B cell (primary cell): ENCODE data around the gene B3GNT7. TPM values are rescaled to one million over a fixed set of nuclear protein-coding genes. Genes with fewer than 3 reads are reported as not detected.

ENCODE experiments used
- ATAC-seq: fragments of 200-7000 bp; cut with Tn5 transposase; one replicate; pipeline ENCODE4 v1.10.0; 2021; ENCODE audit warnings: low read depth, mild to moderate bottlenecking, moderate number of reproducible peaks, moderate library complexity
- CTCF ChIA-PET: fragments of 350-600 bp; sonication (Branson Sonifier 250); formaldehyde crosslinking; loops from one replicate; lab custom pipeline; 2021; ENCODE audit warnings: antibody characterized with exemption, inconsistent platforms; lab: Charles Lee
- POLR2A ChIA-PET: fragments of 350-600 bp; sonication (Branson Sonifier 250); formaldehyde crosslinking; loops from one replicate; lab custom pipeline; 2021; ENCODE audit warnings: antibody characterized with exemption; lab: Charles Lee
- DNase-seq: peaks from one replicate; pipeline ENCODE4 v3.0.0; 2013
- H2AFZ ChIP-seq: 2 replicates; pipeline ENCODE4 v1.6.1; 2012; ENCODE audit warnings: mild to moderate bottlenecking, low read depth, low read length; ENCODE audit not compliant: insufficient read depth, poor library complexity, severe bottlenecking
- H3K27ac ChIP-seq, 2 donors: 1 replicate in 1 of 2; 2 replicates in 1 of 2; pipeline ENCODE4 v1.5.1; 2012 to 2013; ENCODE audit warnings: low read length in 2 of 2, mild to moderate bottlenecking in 2 of 2, moderate library complexity in 1 of 2
- H3K27me3 ChIP-seq, 4 experiments: fragments of 200-600 bp in 1 of 4; sonication (generic) in 1 of 4; replicated peaks in 1 of 4; 1 replicate in 2 of 4; 2 replicates in 2 of 4; pipeline versions ENCODE4 v1.6.1 to v1.7.0; 2013 to 2016; ENCODE audit warnings: low read length in 3 of 4, mild to moderate bottlenecking in 2 of 4, mixed read lengths in 1 of 4, moderate library complexity in 1 of 4; ENCODE audit not compliant: insufficient read depth in 4 of 4, control insufficient read depth in 3 of 4; ENCODE audit errors: control extremely low read depth in 1 of 4
- H3K36me3 ChIP-seq, 2 experiments: replicated peaks in 1 of 2; 1 replicate in 1 of 2; 2 replicates in 1 of 2; pipeline versions ENCODE4 v1.6.1 to v1.7.1; 2013; ENCODE audit warnings: low read length in 1 of 2; ENCODE audit not compliant: insufficient read depth in 2 of 2, control insufficient read depth in 1 of 2; ENCODE audit errors: control extremely low read depth in 1 of 2, extremely low read depth in 1 of 2
- H3K4me1 ChIP-seq, 2 donors: fragments of 200-600 bp in 1 of 2; sonication (generic) in 1 of 2; 1 replicate in 1 of 2; 2 replicates in 1 of 2; pipeline versions ENCODE4 v1.5.1 to v1.6.1; 2013 to 2017; ENCODE audit warnings: low read length in 2 of 2; ENCODE audit not compliant: control insufficient read depth in 2 of 2, insufficient read depth in 2 of 2
- H3K4me2 ChIP-seq: replicated peaks from 2 replicates; pipeline ENCODE3; 2012; ENCODE audit warnings: mild to moderate bottlenecking, low read depth, low read length; ENCODE audit not compliant: poor library complexity, severe bottlenecking
- H3K4me3 ChIP-seq, 5 experiments: fragments of 200-600 bp in 1 of 5; sonication (generic) in 1 of 5; 1 replicate in 3 of 5; 2 replicates in 2 of 5; pipeline versions ENCODE4 v1.5.1 to v1.7.0; 2011 to 2016; ENCODE audit warnings: low read length in 4 of 5, mild to moderate bottlenecking in 4 of 5, low read depth in 2 of 5, control low read depth in 1 of 5, moderate library complexity in 1 of 5; ENCODE audit not compliant: insufficient read depth in 1 of 5; ENCODE audit errors: control extremely low read depth in 1 of 5, extremely low read depth in 1 of 5
- H3K79me2 ChIP-seq: fragments of 200-600 bp; sonication (generic); one replicate; pipeline ENCODE4 v1.6.0; 2016; ENCODE audit warnings: low read length; ENCODE audit not compliant: control insufficient read depth, insufficient read depth
- H3K9ac ChIP-seq: fragments of 200-600 bp; sonication (generic); 2 replicates; pipeline ENCODE4 v1.6.1; 2017; ENCODE audit warnings: mild to moderate bottlenecking, low read length, moderate library complexity
- H3K9me3 ChIP-seq, 3 donors: one replicate each; pipeline versions ENCODE4 v1.6.1 to v1.7.1; 2013; ENCODE audit warnings: low read length in 2 of 3; ENCODE audit not compliant: control insufficient read depth in 2 of 3, insufficient read depth in 1 of 3; ENCODE audit errors: control extremely low read depth in 1 of 3
- H4K20me1 ChIP-seq: 2 replicates; pipeline ENCODE4 v1.6.0; 2012; ENCODE audit warnings: mild to moderate bottlenecking, low read length; ENCODE audit not compliant: insufficient read depth, control insufficient read depth, poor library complexity, severe bottlenecking
- H3K27ac Mint-ChIP-seq: one replicate; pipeline ENCODE4 v1.8.0; 2021; ENCODE audit warnings: mixed read lengths
- H3K27me3 Mint-ChIP-seq: one replicate; pipeline ENCODE4 v1.8.0; 2021; ENCODE audit warnings: mixed read lengths
- H3K4me1 Mint-ChIP-seq: one replicate; pipeline ENCODE4 v1.8.0; 2021; ENCODE audit warnings: mixed read lengths
- H3K4me3 Mint-ChIP-seq: one replicate; pipeline ENCODE4 v1.8.0; 2021; ENCODE audit warnings: mixed read lengths
- H3K9me3 Mint-ChIP-seq: one replicate; pipeline ENCODE4 v1.8.0; 2022; ENCODE audit warnings: mixed read lengths; ENCODE audit not compliant: insufficient read depth
- EZH2 ChIP-seq: IDR thresholded peaks from 2 replicates; pipeline ENCODE4 v1.6.1; 2012; ENCODE audit warnings: borderline replicate concordance, low read depth, mild to moderate bottlenecking, moderate library complexity, low read length; ENCODE audit not compliant: insufficient read depth, poor library complexity, severe bottlenecking
- WGBS: methylation state at CpG from one replicate; pipeline ENCODE4 v1.1.5; 2013; ENCODE audit warnings: missing lambda C conversion rate; ENCODE audit not compliant: insufficient coverage; 5-methylcytosine and 5-hydroxymethylcytosine counted together
- intact Hi-C: fragments of 100-400 bp; cut with micrococcal nuclease; formaldehyde crosslinking; loops from one replicate; pipeline ENCODE4 v1.10.0; 2022
- polyA plus RNA-seq: library from polyadenylated mRNA; depleted of rRNA; stranded (reverse); fragments of >200 nt; gene quantifications from 2 replicates; pipeline ENCODE4 v1.2.3, GENCODE V29; 2012
- small RNA-seq: library from RNA; depleted of rRNA; stranded (forward); fragments of <200 nt; gene quantifications from one replicate; pipeline ENCODE3, GENCODE V24; 2012; ENCODE audit warnings: low replicate concordance, low read depth; ENCODE audit not compliant: insufficient read length
- total RNA-seq, 2 donors: library from RNA; stranded (reverse); fragments of 120-200 nt in 1 of 2; gene quantifications; 1 replicate in 1 of 2; 2 replicates in 1 of 2; pipeline versions ENCODE4 v1.2.3 to v1.2.4, GENCODE V29; 2013 to 2022
- TF ChIP-seq, protein P1 (sequence below): fragments of 200-600 bp; IDR thresholded peaks from one replicate; pipeline ENCODE4 v1.8.0; 2022; ENCODE audit warnings: antibody characterized with exemption, mild to moderate bottlenecking

The B3GNT7 gene
- total and polyA plus RNA-seq, 2 donors (not counting 1 experiment from before 2014, with no cell fraction given): 5.7 to 14.3 TPM

- Histone ChIP-seq H2AFZ (no peak overlapping the region), H3K36me3 (peaks cover 0 to 35% of the 10 kb centered on the region in 2 experiments), H3K27ac (no peak overlapping the region), H3K27me3 (no peaks in the 10 kb centered on the region), H3K4me2 (no peak overlapping the region), H3K9me3 (no peaks in the 10 kb centered on the region), H3K4me3 (no peak overlapping the region), H3K79me2 (no peaks in the 10 kb centered on the region), H3K4me1 (no peaks in the 10 kb centered on the region), H3K9ac (no peak overlapping the region), H4K20me1 (peaks cover 5% of the 10 kb centered on the region)
- TF ChIP-seq EZH2: no peak
- TF ChIP-seq, protein P1, sequence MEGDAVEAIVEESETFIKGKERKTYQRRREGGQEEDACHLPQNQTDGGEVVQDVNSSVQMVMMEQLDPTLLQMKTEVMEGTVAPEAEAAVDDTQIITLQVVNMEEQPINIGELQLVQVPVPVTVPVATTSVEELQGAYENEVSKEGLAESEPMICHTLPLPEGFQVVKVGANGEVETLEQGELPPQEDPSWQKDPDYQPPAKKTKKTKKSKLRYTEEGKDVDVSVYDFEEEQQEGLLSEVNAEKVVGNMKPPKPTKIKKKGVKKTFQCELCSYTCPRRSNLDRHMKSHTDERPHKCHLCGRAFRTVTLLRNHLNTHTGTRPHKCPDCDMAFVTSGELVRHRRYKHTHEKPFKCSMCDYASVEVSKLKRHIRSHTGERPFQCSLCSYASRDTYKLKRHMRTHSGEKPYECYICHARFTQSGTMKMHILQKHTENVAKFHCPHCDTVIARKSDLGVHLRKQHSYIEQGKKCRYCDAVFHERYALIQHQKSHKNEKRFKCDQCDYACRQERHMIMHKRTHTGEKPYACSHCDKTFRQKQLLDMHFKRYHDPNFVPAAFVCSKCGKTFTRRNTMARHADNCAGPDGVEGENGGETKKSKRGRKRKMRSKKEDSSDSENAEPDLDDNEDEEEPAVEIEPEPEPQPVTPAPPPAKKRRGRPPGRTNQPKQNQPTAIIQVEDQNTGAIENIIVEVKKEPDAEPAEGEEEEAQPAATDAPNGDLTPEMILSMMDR: no peak
- Mint-ChIP-seq H3K27me3 (no peaks in the 10 kb centered on the region), H3K27ac (no peak overlapping the region), H3K4me3 (no peak overlapping the region), H3K9me3 (no peaks in the 10 kb centered on the region), H3K4me1 (peaks cover 5% of the 10 kb centered on the region)
- intact Hi-C loops: loop anchor here (5.0 kb wide), 1 partner anchor 153 kb away; no protein-coding TSS in a partner anchor
- ChIA-PET POLR2A (no interaction called here), CTCF (interaction anchor here (0.6 to 6.1 kb wide), 10 partner anchors 32 to 1123 kb away, joined by 3 to 104 read pairs (median 4); no protein-coding TSS in a partner anchor)
- ATAC-seq (no peak), DNase-seq (no peak)
- 80% methylated on average over 1 of the region's 4 CpGs for WGBS
These were observed 55.1 kb downstream of the B3GNT7 start for GRCh38 chr2:231450548-231450989.

Small RNA genes within 50 kb of the gene (small RNA-seq; reads per million reads assigned to genes)
- gene MIR4777: not detected

Other genes with a start within 250 kb of the B3GNT7 start
- gene ARMC9, start 197.1 kb upstream of the B3GNT7 start, total RNA-seq: 5.2 and 5.4 TPM in 2 replicates
- gene ARMC9, start 197.1 kb upstream of the B3GNT7 start, polyA plus RNA-seq: 0.27 and 0.40 TPM in 2 replicates
- 383 and 439 TPM in 2 replicates for gene NCL, start 68.8 kb downstream of the B3GNT7 start, total RNA-seq
- gene NCL, start 68.8 kb downstream of the B3GNT7 start, polyA plus RNA-seq: 25.8 and 69.8 TPM in 2 replicates
- 0.10 TPM in 1 of 2 replicates, not detected in the other for gene NMUR1, start 134.7 kb downstream of the B3GNT7 start, total RNA-seq
- 0.09 and 0.33 TPM in 2 replicates for gene NMUR1, start 134.7 kb downstream of the B3GNT7 start, polyA plus RNA-seq
- gene TEX44, start 197.2 kb downstream of the B3GNT7 start, total RNA-seq: not detected in 2 replicates
- not detected in 2 replicates for gene TEX44, start 197.2 kb downstream of the B3GNT7 start, polyA plus RNA-seq